Ishikawa (cell line): ENCODE data around the gene CCDC51.

Experiments used
- EP300 ChIP-seq: IDR thresholded peaks from 2 replicates; pipeline ENCODE4 v1.6.1; 2012; ENCODE audit warnings: borderline replicate concordance
- TAF1 ChIP-seq: IDR thresholded peaks from 2 replicates; pipeline ENCODE4 v1.6.1; 2012; ENCODE audit warnings: low read depth, mild to moderate bottlenecking
- TEAD4 ChIP-seq: IDR thresholded peaks from 2 replicates; pipeline ENCODE4 v1.6.1; 2012
- YY1 ChIP-seq: IDR thresholded peaks from 2 replicates; pipeline ENCODE4 v1.6.1; 2012; ENCODE audit warnings: low read depth
- TF ChIP-seq, protein P1 (sequence below): IDR thresholded peaks from 2 replicates; pipeline ENCODE4 v1.6.1; 2012; ENCODE audit warnings: low read depth, mild to moderate bottlenecking

DNA sequence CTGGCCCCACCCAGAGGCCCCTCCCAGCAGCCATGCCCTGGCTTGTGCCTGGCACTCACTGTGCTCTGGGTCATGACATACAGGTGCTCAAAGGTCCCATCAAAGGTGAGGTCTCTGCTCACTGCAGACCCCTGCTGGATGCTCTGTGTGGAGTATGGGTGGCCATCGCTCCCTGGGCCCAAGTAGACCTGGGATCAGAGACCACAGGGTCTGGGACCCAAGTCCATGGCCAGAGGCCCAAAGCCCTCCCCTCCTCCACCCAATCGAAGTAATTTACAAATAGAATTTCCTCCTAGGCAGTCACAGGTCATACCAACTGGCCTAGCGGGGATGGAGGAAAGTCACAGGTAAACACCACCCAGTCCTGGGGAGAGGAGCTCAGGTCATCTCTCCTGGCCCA, 17.6 kb downstream of the CCDC51 start:
- TF ChIP-seq TEAD4 (no peak), TAF1 (no peak), EP300 (no peak), YY1 (no peak)
- TF ChIP-seq, protein P1, sequence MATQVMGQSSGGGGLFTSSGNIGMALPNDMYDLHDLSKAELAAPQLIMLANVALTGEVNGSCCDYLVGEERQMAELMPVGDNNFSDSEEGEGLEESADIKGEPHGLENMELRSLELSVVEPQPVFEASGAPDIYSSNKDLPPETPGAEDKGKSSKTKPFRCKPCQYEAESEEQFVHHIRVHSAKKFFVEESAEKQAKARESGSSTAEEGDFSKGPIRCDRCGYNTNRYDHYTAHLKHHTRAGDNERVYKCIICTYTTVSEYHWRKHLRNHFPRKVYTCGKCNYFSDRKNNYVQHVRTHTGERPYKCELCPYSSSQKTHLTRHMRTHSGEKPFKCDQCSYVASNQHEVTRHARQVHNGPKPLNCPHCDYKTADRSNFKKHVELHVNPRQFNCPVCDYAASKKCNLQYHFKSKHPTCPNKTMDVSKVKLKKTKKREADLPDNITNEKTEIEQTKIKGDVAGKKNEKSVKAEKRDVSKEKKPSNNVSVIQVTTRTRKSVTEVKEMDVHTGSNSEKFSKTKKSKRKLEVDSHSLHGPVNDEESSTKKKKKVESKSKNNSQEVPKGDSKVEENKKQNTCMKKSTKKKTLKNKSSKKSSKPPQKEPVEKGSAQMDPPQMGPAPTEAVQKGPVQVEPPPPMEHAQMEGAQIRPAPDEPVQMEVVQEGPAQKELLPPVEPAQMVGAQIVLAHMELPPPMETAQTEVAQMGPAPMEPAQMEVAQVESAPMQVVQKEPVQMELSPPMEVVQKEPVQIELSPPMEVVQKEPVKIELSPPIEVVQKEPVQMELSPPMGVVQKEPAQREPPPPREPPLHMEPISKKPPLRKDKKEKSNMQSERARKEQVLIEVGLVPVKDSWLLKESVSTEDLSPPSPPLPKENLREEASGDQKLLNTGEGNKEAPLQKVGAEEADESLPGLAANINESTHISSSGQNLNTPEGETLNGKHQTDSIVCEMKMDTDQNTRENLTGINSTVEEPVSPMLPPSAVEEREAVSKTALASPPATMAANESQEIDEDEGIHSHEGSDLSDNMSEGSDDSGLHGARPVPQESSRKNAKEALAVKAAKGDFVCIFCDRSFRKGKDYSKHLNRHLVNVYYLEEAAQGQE = no peak
